ENCODE results near the gene ANO3. TPM values are rescaled to one million over a fixed set of nuclear protein-coding genes. Genes with fewer than 3 reads are reported as not detected.

Gene ANO3
- total RNA-seq, 2 experiments from 2014 or later = not detected

GRCh38 chr11:26477396-26477795 lies 145.5 kb downstream of the ANO3 start:
- no peaks in the 10 kb centered on the region for H3K36me3 Mint-ChIP-seq (ENCODE audit: low read depth)
- H3K27me3 Mint-ChIP-seq = no peaks in the 10 kb centered on the region
- peaks cover 2% of the 10 kb centered on the region for H3K9me3 Mint-ChIP-seq
- no peak overlapping the region for H3K27ac Mint-ChIP-seq
- H3K4me1 Mint-ChIP-seq (ENCODE audit: low read depth) = no peaks in the 10 kb centered on the region
- Histone ChIP-seq H3K4me3 (ENCODE audit: low read length) (no peak overlapping the region), H3K4me1 (ENCODE audit: insufficient read depth, low read length) (no peaks in the 10 kb centered on the region), H3K27ac (ENCODE audit: low read depth in 1 of 2, low read length in 2 of 2) (no peak overlapping the region), H3K36me3 (ENCODE audit: insufficient read depth, low read length) (no peaks in the 10 kb centered on the region), H3K27me3 (ENCODE audit: control insufficient read depth in 1 of 2, insufficient read depth in 2 of 2, low read length in 2 of 2) (no peaks in the 10 kb centered on the region), H3K9me3 (ENCODE audit: control insufficient read depth in 1 of 2, insufficient read depth in 1 of 2, low read length in 2 of 2) (no peaks in the 10 kb centered on the region)
- H3K4me3 Mint-ChIP-seq = no peak overlapping the region
- TF ChIP-seq, protein P1, sequence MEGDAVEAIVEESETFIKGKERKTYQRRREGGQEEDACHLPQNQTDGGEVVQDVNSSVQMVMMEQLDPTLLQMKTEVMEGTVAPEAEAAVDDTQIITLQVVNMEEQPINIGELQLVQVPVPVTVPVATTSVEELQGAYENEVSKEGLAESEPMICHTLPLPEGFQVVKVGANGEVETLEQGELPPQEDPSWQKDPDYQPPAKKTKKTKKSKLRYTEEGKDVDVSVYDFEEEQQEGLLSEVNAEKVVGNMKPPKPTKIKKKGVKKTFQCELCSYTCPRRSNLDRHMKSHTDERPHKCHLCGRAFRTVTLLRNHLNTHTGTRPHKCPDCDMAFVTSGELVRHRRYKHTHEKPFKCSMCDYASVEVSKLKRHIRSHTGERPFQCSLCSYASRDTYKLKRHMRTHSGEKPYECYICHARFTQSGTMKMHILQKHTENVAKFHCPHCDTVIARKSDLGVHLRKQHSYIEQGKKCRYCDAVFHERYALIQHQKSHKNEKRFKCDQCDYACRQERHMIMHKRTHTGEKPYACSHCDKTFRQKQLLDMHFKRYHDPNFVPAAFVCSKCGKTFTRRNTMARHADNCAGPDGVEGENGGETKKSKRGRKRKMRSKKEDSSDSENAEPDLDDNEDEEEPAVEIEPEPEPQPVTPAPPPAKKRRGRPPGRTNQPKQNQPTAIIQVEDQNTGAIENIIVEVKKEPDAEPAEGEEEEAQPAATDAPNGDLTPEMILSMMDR (IDR thresholded peaks at IDR 0.05) = no peak
- ChIA-PET CTCF (no interaction called here), POLR2A (no interaction called here)
- DNase-seq = no peak
- intact Hi-C loops (cut with DNase I, micrococcal nuclease) = no loop called here
- no peak for ATAC-seq (ENCODE audit: poor library complexity)

- intact Hi-C loops (cut with DNase I, micrococcal nuclease) = no loop called here
- H3K9me3 Mint-ChIP-seq = peaks cover 6% of the 10 kb centered on the region
- no peaks in the 10 kb centered on the region for H3K27me3 Mint-ChIP-seq
- DNase-seq (no peak), ATAC-seq (ENCODE audit: poor library complexity) (no peak)
- Histone ChIP-seq H3K4me1 (ENCODE audit: insufficient read depth, low read length) (no peaks in the 10 kb centered on the region), H3K4me3 (ENCODE audit: low read length) (no peak overlapping the region), H3K36me3 (ENCODE audit: insufficient read depth, low read length) (no peaks in the 10 kb centered on the region), H3K27me3 (ENCODE audit: control insufficient read depth in 1 of 2, insufficient read depth in 2 of 2, low read length in 2 of 2) (no peaks in the 10 kb centered on the region), H3K9me3 (ENCODE audit: control insufficient read depth in 1 of 2, insufficient read depth in 1 of 2, low read length in 2 of 2) (no peaks in the 10 kb centered on the region), H3K27ac (ENCODE audit: low read depth in 1 of 2, low read length in 2 of 2) (no peak overlapping the region)
- H3K4me1 Mint-ChIP-seq (ENCODE audit: low read depth) = no peaks in the 10 kb centered on the region
- H3K36me3 Mint-ChIP-seq (ENCODE audit: low read depth) = no peaks in the 10 kb centered on the region
- TF ChIP-seq, protein P1 (IDR thresholded peaks at IDR 0.05) = no peak
- ChIA-PET POLR2A (no interaction called here), CTCF (no interaction called here)
- no peak overlapping the region for H3K4me3 Mint-ChIP-seq
- H3K27ac Mint-ChIP-seq = no peak overlapping the region
Measured at GRCh38 chr11:26478710-26479109, 146.8 kb downstream of the ANO3 start.

- Mint-ChIP-seq H3K27ac (no peak overlapping the region), H3K4me1 (ENCODE audit: low read depth) (no peaks in the 10 kb centered on the region), H3K36me3 (ENCODE audit: low read depth) (no peaks in the 10 kb centered on the region), H3K4me3 (no peak overlapping the region), H3K27me3 (no peaks in the 10 kb centered on the region), H3K9me3 (peaks cover 11% of the 10 kb centered on the region)
- H3K27me3 ChIP-seq (ENCODE audit: control insufficient read depth in 1 of 2, insufficient read depth in 2 of 2, low read length in 2 of 2) = no peaks in the 10 kb centered on the region
- ATAC-seq (ENCODE audit: poor library complexity) (no peak), DNase-seq (no peak)
- H3K9me3 ChIP-seq (ENCODE audit: control insufficient read depth in 1 of 2, insufficient read depth in 1 of 2, low read length in 2 of 2) = peaks cover 0 to 4% of the 10 kb centered on the region in 2 experiments
- TF ChIP-seq, protein P1 (IDR thresholded peaks at IDR 0.05) = no peak
- no peak overlapping the region for H3K27ac ChIP-seq (ENCODE audit: low read depth in 1 of 2, low read length in 2 of 2)
- no peaks in the 10 kb centered on the region for H3K36me3 ChIP-seq (ENCODE audit: insufficient read depth, low read length)
- intact Hi-C loops (cut with DNase I, micrococcal nuclease) = no loop called here
- POLR2A ChIA-PET = no interaction called here
- no peak overlapping the region for H3K4me3 ChIP-seq (ENCODE audit: low read length)
- H3K4me1 ChIP-seq (ENCODE audit: insufficient read depth, low read length) = no peaks in the 10 kb centered on the region
- CTCF ChIA-PET = no interaction called here
Measured at GRCh38 chr11:26480041-26480440, 148.1 kb downstream of the ANO3 start.
